K562 (cell line): Measurements from ENCODE around the gene LYRM7. TPM values are rescaled to one million over a fixed set of nuclear protein-coding genes. Genes with fewer than 3 reads are reported as not detected.

ENCODE experiments used
- ATAC-seq: fragments of 200-7000 bp; cut with Tn5 transposase; 3 replicates; pipeline ENCODE4 v1.9.1; 2020; ENCODE audit warnings: moderate library complexity
- BruUV-seq: library from RNA; stranded (reverse); fragments of 400-500 nt; replicated peaks from 2 replicates; lab custom pipeline; 2021; lab: Mats Ljungman, UMichigan
- CTCF ChIA-PET: fragments of 300-600 bp; formaldehyde crosslinking; extraction: SDS; loops from one replicate; lab custom pipeline; 2021; ENCODE audit warnings: low intra/inter-chr PET ratio; lab: Yijun Ruan, JAX
- POLR2A ChIA-PET: fragments of 300-600, 350-650 bp; sonication (Branson Sonifier 250); formaldehyde crosslinking; extraction: SDS; loops from one replicate; lab custom pipeline; 2021; ENCODE audit warnings: antibody characterized with exemption, inconsistent platforms; lab: Yijun Ruan, JAX
- DNase-seq, 4 experiments: peaks; one replicate each; pipeline versions ENCODE4 v3.0.0 to v3.0.0-alpha.2; 2011 to 2018; ENCODE audit warnings: low spot score in 3 of 4, mixed read lengths in 3 of 4; ENCODE audit errors: extremely low read depth in 1 of 4
- FAIRE-seq: peaks from 2 replicates; lab custom pipeline; 2011; peaks lifted over from hg19 to GRCh38; lab: Jason Lieb, UNC
- H2AFZ ChIP-seq: 2 replicates; pipeline ENCODE4 v1.6.0; 2011; ENCODE audit warnings: low read depth, low read length, control low read depth, inconsistent platforms
- H3K27ac ChIP-seq: fragments of 200-600 bp; 3 replicates; pipeline ENCODE4 v1.8.0; 2011; ENCODE audit warnings: low read depth, mild to moderate bottlenecking, control low read depth, inconsistent platforms, low read length, moderate library complexity, mixed read lengths; ENCODE audit errors: extremely low read depth
- H3K27me3 ChIP-seq, 2 experiments: fragments of 300-600 bp in 1 of 2; 2 replicates in 1 of 2; 3 replicates in 1 of 2; pipeline versions ENCODE4 v1.6.0 to v1.8.0; 2011; ENCODE audit warnings: inconsistent platforms in 2 of 2, low read length in 2 of 2, mild to moderate bottlenecking in 1 of 2, mixed read lengths in 1 of 2, moderate library complexity in 1 of 2; ENCODE audit not compliant: control insufficient read depth in 2 of 2, insufficient read depth in 2 of 2
- H3K36me3 ChIP-seq: fragments of 300-600 bp; 3 replicates; pipeline ENCODE4 v1.8.0; 2011; ENCODE audit warnings: mild to moderate bottlenecking, low read length, inconsistent platforms; ENCODE audit not compliant: control insufficient read depth, insufficient read depth
- H3K4me1 ChIP-seq, 2 experiments: fragments of 200-600 bp in 1 of 2; replicated peaks in 1 of 2; 2 replicates in 1 of 2; 3 replicates in 1 of 2; pipeline versions ENCODE4 v1.5.1 to v1.8.0; 2011; ENCODE audit warnings: inconsistent platforms in 2 of 2, low read length in 2 of 2, mild to moderate bottlenecking in 1 of 2, mixed read lengths in 1 of 2, moderate library complexity in 1 of 2; ENCODE audit not compliant: control insufficient read depth in 2 of 2, insufficient read depth in 2 of 2
- H3K4me2 ChIP-seq: 2 replicates; pipeline ENCODE4 v1.6.1; 2011; ENCODE audit warnings: low read length, control low read depth, inconsistent platforms, mixed read lengths; ENCODE audit not compliant: insufficient read depth
- H3K4me3 ChIP-seq: fragments of 200-600 bp; sonication (generic), shearing (Covaris generic); 2 replicates; pipeline ENCODE4 v1.5.1; 2016; ENCODE audit warnings: control low read depth, inconsistent platforms
- H3K79me2 ChIP-seq: fragments of 200-600 bp; 3 replicates; pipeline ENCODE4 v1.8.0; 2011; ENCODE audit warnings: low read length, inconsistent platforms; ENCODE audit not compliant: control insufficient read depth, insufficient read depth
- H3K9ac ChIP-seq, 2 experiments: 2 replicates each; pipeline versions ENCODE4 v1.6.0 to v1.6.1; 2011; ENCODE audit warnings: low read depth in 2 of 2, low read length in 2 of 2, control low read depth in 1 of 2, inconsistent platforms in 1 of 2, mild to moderate bottlenecking in 1 of 2, mixed read lengths in 1 of 2; ENCODE audit not compliant: insufficient read depth in 1 of 2
- H3K9me1 ChIP-seq: one replicate; pipeline ENCODE4 v1.6.0; 2011; ENCODE audit warnings: inconsistent platforms, mild to moderate bottlenecking, low read length, moderate library complexity; ENCODE audit not compliant: control insufficient read depth, insufficient read depth
- H3K9me3 ChIP-seq: replicated peaks from 2 replicates; pipeline ENCODE4 v1.5.1; 2011; ENCODE audit warnings: low read depth, low read length, inconsistent platforms; ENCODE audit not compliant: control insufficient read depth, insufficient read depth
- H4K20me1 ChIP-seq: replicated peaks from 2 replicates; pipeline ENCODE4 v1.6.1; 2011; ENCODE audit warnings: low read length, inconsistent platforms, mixed read lengths; ENCODE audit not compliant: control insufficient read depth, insufficient read depth
- FOS ChIP-seq: IDR thresholded peaks from 3 replicates; pipeline ENCODE4 v1.6.1; 2011; ENCODE audit not compliant: insufficient read length; ENCODE audit errors: extremely low read depth
- ID3 ChIP-seq, 2 experiments: fragments of 250-450 bp in 1 of 2; fragments of 450-650 bp in 1 of 2; sonication (Bioruptor Pico) in 1 of 2; IDR thresholded peaks; 2 replicates each; pipeline versions ENCODE4 v1.6.1 to v1.8.0; 2016 to 2021; ENCODE audit warnings: mild to moderate bottlenecking in 2 of 2, moderate library complexity in 2 of 2, missing compliant biosample characterization in 1 of 2, missing genetic modification characterization in 1 of 2
- MYBL2 ChIP-seq, 2 experiments: fragments of 450-650 bp in 1 of 2; sonication (generic) in 1 of 2; formaldehyde crosslinking in 1 of 2; IDR thresholded peaks; 2 replicates each; pipeline versions ENCODE4 v1.6.1 to v1.8.1; 2017 to 2022; ENCODE audit warnings: borderline replicate concordance in 1 of 2, inconsistent platforms in 1 of 2, low read depth in 1 of 2, mild to moderate bottlenecking in 1 of 2, missing genetic modification reagents in 1 of 2, moderate library complexity in 1 of 2
- NUFIP1 ChIP-seq: fragments of 450-650 bp; IDR thresholded peaks from 2 replicates; pipeline ENCODE4 v1.6.1; 2018; ENCODE audit not compliant: partially characterized antibody
- PBX2 ChIP-seq, 2 experiments: IDR thresholded peaks in 1 of 2; conservative IDR thresholded peaks in 1 of 2; 2 replicates each; pipeline ENCODE4 v1.6.1; 2016; ENCODE audit warnings: low read depth in 2 of 2, mild to moderate bottlenecking in 1 of 2, missing compliant biosample characterization in 1 of 2, missing genetic modification characterization in 1 of 2, moderate library complexity in 1 of 2
- ZNF696 ChIP-seq: fragments of 250-450 bp; sonication (Bioruptor Pico); conservative IDR thresholded peaks from 2 replicates; pipeline ENCODE4 v1.4.0; 2020; ENCODE audit warnings: mild to moderate bottlenecking, moderate library complexity
- ZNF77 ChIP-seq: fragments of 250-450 bp; sonication (Bioruptor Pico); IDR thresholded peaks from 2 replicates; pipeline ENCODE4 v1.5.0; 2020
- in situ Hi-C: fragments of 300-500 bp; cut with MboI; formaldehyde crosslinking; loops from 4 replicates; pipeline ENCODE4 v1.15.0; 2018; ENCODE audit warnings: inconsistent platforms, mixed read lengths
- intact Hi-C: fragments of 100-400 bp; cut with micrococcal nuclease; formaldehyde crosslinking; loops from 2 replicates; pipeline ENCODE4 v1.14.2; 2022
- polyA plus RNA-seq, 8 experiments: library from polyadenylated mRNA; depleted of rRNA in 4 of 8; stranded (reverse) in 5 of 8; unstranded in 3 of 8; fragments of >200 nt; fragmentation: Nextera tagmentation in 2 of 8; fragmentation: Illumina TruSeq in 1 of 8; extraction: Ambion mirVana in 2 of 8; extraction: Trizol in 1 of 8; gene quantifications; 2 replicates each; pipeline versions ENCODE4 v1.2.1 to v1.2.3, GENCODE V29; 2011 to 2014; ENCODE audit warnings: inconsistent platforms in 1 of 8, missing spikeins in 1 of 8
- total RNA-seq, 7 experiments: library from RNA; depleted of rRNA in 6 of 7; stranded (reverse); fragments of >200 nt in 6 of 7; fragmentation: Illumina TruSeq in 2 of 7; extraction: Trizol in 2 of 7; gene quantifications; 2 replicates each; pipeline versions ENCODE4 v1.2.1 to v1.2.3, GENCODE V29; 2011 to 2021; ENCODE audit warnings: low replicate concordance in 1 of 7
- TF ChIP-seq, protein P1 (sequence below): fragments of 200-800 bp; sonication (Bioruptor generic); IDR thresholded peaks from 2 replicates; pipeline ENCODE4 v1.6.1; 2017; ENCODE audit warnings: missing genetic modification characterization, missing compliant biosample characterization
- TF ChIP-seq, protein P2 (sequence below): fragments of 250-450 bp; sonication (Bioruptor Pico); IDR thresholded peaks from 2 replicates; pipeline ENCODE4 v1.5.0; 2021

Gene LYRM7
- total and polyA plus RNA-seq, 9 of the 15 experiments (the other 6 are each of a cell fraction or from before 2014, with no cell fraction given), result 16.2 to 70.1 (median 33.3) TPM

GRCh38 chr5:131142970-131143617, 27.6 kb upstream of the LYRM7 start (continued):
- no peak for TF ChIP-seq MYBL2 (IDR thresholded peaks at IDR 0.05; ENCODE audit: low read depth)
- no peak for TF ChIP-seq MYBL2 (CRISPR knock-in tag; IDR thresholded peaks at IDR 0.05; ENCODE audit: borderline replicate concordance)
- TF ChIP-seq, protein P1, sequence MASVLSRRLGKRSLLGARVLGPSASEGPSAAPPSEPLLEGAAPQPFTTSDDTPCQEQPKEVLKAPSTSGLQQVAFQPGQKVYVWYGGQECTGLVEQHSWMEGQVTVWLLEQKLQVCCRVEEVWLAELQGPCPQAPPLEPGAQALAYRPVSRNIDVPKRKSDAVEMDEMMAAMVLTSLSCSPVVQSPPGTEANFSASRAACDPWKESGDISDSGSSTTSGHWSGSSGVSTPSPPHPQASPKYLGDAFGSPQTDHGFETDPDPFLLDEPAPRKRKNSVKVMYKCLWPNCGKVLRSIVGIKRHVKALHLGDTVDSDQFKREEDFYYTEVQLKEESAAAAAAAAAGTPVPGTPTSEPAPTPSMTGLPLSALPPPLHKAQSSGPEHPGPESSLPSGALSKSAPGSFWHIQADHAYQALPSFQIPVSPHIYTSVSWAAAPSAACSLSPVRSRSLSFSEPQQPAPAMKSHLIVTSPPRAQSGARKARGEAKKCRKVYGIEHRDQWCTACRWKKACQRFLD (CRISPR knock-in tag), result no peak
- TF ChIP-seq ZNF77 (CRISPR knock-in tag), result no peak

- CTCF ChIA-PET, result no interaction called here
- no TSS peak for BruUV-seq
- no peak for FAIRE-seq
Observed at GRCh38 chr5:131147258-131147657, 23.5 kb upstream of the LYRM7 start.

More at GRCh38 chr5:131147258-131147657, 23.5 kb upstream of the LYRM7 start:
- no peak for ATAC-seq
- Histone ChIP-seq H3K9me1 (no peaks in the 10 kb centered on the region), H3K4me3 (no peak overlapping the region), H3K4me2 (no peak overlapping the region), H4K20me1 (no peaks in the 10 kb centered on the region), H3K4me1 (no peaks in the 10 kb centered on the region), H3K36me3 (no peaks in the 10 kb centered on the region), H3K27me3 (no peaks in the 10 kb centered on the region), H3K9ac (no peak overlapping the region), H3K9me3 (no peaks in the 10 kb centered on the region), H3K27ac (no peak overlapping the region), H3K79me2 (no peaks in the 10 kb centered on the region), H2AFZ (no peak overlapping the region)
- DNase-seq, result no peak
- intact Hi-C loops, result no loop called here
- POLR2A ChIA-PET, result interaction anchor here (0.7 to 8.5 kb wide), 3 partner anchors 14 to 35 kb away, joined by 3 to 65 read pairs (median 4); no protein-coding TSS in a partner anchor
- in situ Hi-C loops, result no loop called here
- TF ChIP-seq ID3 (CRISPR knock-in tag; IDR thresholded peaks at IDR 0.05) (no peak), ID3 (tag; IDR thresholded peaks at IDR 0.05) (no peak), ZNF696 (CRISPR knock-in tag) (no peak), FOS (no peak), NUFIP1 (no peak), PBX2 (CRISPR knock-in tag; IDR thresholded peaks at IDR 0.05; ENCODE audit: low read depth) (no peak), PBX2 (tag; conservative IDR thresholded peaks at IDR 0.05; ENCODE audit: low read depth) (no peak)
- TF ChIP-seq, protein P2, sequence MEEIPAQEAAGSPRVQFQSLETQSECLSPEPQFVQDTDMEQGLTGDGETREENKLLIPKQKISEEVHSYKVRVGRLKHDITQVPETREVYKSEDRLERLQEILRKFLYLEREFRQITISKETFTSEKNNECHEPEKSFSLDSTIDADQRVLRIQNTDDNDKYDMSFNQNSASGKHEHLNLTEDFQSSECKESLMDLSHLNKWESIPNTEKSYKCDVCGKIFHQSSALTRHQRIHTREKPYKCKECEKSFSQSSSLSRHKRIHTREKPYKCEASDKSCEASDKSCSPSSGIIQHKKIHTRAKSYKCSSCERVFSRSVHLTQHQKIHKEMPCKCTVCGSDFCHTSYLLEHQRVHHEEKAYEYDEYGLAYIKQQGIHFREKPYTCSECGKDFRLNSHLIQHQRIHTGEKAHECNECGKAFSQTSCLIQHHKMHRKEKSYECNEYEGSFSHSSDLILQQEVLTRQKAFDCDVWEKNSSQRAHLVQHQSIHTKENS (CRISPR knock-in tag), result no peak
- TF ChIP-seq, all 486 proteins: peak for 0
